ENCODE data around the gene DENND5A.

The DENND5A gene

DNA sequence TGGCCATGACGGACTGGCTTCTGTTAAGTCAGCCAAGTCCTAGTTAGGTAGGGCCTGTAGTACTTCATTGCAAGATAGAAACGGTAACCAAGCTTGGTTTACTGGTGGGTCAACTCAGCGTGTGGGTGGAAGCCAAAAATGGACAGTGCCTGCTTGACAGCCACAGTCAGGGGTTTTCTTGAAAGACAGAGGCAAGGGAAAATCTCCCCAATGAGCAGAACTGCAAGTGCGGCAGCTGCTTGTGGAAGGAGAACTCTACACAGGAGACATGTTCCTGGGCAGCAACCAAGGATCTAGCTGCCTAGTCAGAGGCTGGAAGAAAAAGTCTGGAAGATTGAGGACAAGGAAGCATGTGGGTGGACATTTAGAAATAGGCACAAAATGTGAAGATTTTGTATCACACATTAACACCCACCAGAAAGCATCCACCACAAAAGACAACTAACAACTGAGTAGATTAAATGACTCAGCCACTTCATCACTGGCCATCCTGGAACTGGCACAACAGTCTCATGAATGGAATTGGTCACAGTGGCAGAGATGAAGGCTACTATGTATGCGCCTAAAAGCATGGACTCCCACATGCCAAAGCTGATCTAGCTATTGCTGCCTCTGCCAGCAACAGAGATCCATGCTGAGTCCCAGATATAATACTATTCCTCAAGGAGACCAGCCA, 132.8 kb downstream of the DENND5A start:
- Histone ChIP-seq H4K20me1 (ENCODE audit: control insufficient read depth, insufficient read depth, low read depth, low read length) (no peaks in the 10 kb centered on the region), H3F3A (ENCODE audit: control insufficient read depth, insufficient read depth) (no peaks in the 10 kb centered on the region), H3K9me3 (ENCODE audit: control insufficient read depth, insufficient read depth, low read length) (no peaks in the 10 kb centered on the region), H3K9me2 (replicated peaks; ENCODE audit: control insufficient read depth, low read length) (no peaks in the 10 kb centered on the region), H3K27me3 (ENCODE audit: control insufficient read depth, low read length) (0 out of 2 replicates have a peak, but pooled peaks cover 3% of the 10 kb centered on the region), H3K4me1 (ENCODE audit: control insufficient read depth, low read length) (peaks cover 5% of the 10 kb centered on the region), H3K27ac (ENCODE audit: low read depth, low read length) (no peak overlapping the region), H3K79me2 (ENCODE audit: control insufficient read depth, low read length) (no peaks in the 10 kb centered on the region), H3K36me3 (ENCODE audit: control insufficient read depth, low read length) (no peaks in the 10 kb centered on the region), H3K4me2 (ENCODE audit: low read length) (no peak overlapping the region), H3K4me3 (ENCODE audit: low read length) (no peak overlapping the region)
- TF ChIP-seq EZH2phosphoT487 (IDR thresholded peaks at IDR 0.05; ENCODE audit: borderline replicate concordance, low read length), result no peak
- TF ChIP-seq CTCF (IDR thresholded peaks at IDR 0.05; ENCODE audit: low read depth, low read length, poor library complexity, severe bottlenecking), result no peak

DNA sequence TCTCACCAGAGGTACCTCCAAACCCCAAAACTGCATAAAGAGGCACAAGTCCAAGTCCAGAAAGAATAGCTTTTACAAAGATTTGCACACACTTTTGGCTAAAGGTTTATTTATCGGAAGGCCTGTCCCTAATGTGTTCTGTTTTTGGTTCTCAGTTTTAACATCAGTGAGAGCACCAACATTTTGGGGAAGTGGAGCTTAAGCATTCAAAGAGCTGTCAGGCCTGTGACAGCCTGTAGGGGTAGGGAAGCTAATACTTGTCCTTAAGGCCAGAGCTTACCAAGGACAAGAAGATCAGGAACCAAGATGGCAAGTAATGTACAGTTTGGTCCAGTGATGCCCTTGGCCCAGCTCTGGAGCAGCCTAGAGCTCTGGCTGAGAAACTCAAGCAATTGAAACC, 134.9 kb downstream of the DENND5A start:
- no peak overlapping the region for H3K4me2 ChIP-seq (ENCODE audit: low read length)
- H3K4me1 ChIP-seq (ENCODE audit: control insufficient read depth, low read length), result peaks cover 5% of the 10 kb centered on the region
- H3K4me3 ChIP-seq (ENCODE audit: low read length), result no peak overlapping the region
- H3K27me3 ChIP-seq (ENCODE audit: control insufficient read depth, low read length), result 0 out of 2 replicates have a peak, but pooled peaks cover 3% of the 10 kb centered on the region
- H4K20me1 ChIP-seq (ENCODE audit: control insufficient read depth, insufficient read depth, low read depth, low read length), result no peaks in the 10 kb centered on the region
- no peaks in the 10 kb centered on the region for H3K79me2 ChIP-seq (ENCODE audit: control insufficient read depth, low read length)
- no peak for TF ChIP-seq EZH2phosphoT487 (IDR thresholded peaks at IDR 0.05; ENCODE audit: borderline replicate concordance, low read length)
- TF ChIP-seq CTCF (IDR thresholded peaks at IDR 0.05; ENCODE audit: low read depth, low read length, poor library complexity, severe bottlenecking), result no peak
- H3K9me2 ChIP-seq (replicated peaks; ENCODE audit: control insufficient read depth, low read length), result no peaks in the 10 kb centered on the region
- no peak overlapping the region for H3K27ac ChIP-seq (ENCODE audit: low read depth, low read length)
- H3F3A ChIP-seq (ENCODE audit: control insufficient read depth, insufficient read depth), result no peaks in the 10 kb centered on the region
- H3K36me3 ChIP-seq (ENCODE audit: control insufficient read depth, low read length), result no peaks in the 10 kb centered on the region
- no peaks in the 10 kb centered on the region for H3K9me3 ChIP-seq (ENCODE audit: control insufficient read depth, insufficient read depth, low read length)

GRCh38 chr11:9126636-9127035, 138.5 kb downstream of the DENND5A start:
- Histone ChIP-seq H3K4me2 (ENCODE audit: low read length) (no peak overlapping the region), H3K36me3 (ENCODE audit: control insufficient read depth, low read length) (no peaks in the 10 kb centered on the region), H3K9me2 (replicated peaks; ENCODE audit: control insufficient read depth, low read length) (no peaks in the 10 kb centered on the region)

More at GRCh38 chr11:9126636-9127035, 138.5 kb downstream of the DENND5A start:
- Histone ChIP-seq H3K9me3 (ENCODE audit: control insufficient read depth, insufficient read depth, low read length) (peaks cover 2% of the 10 kb centered on the region; the same call in 1 of the 2 replicates), H3K4me3 (ENCODE audit: low read length) (no peak overlapping the region), H3K27ac (ENCODE audit: low read depth, low read length) (no peak overlapping the region), H3K79me2 (ENCODE audit: control insufficient read depth, low read length) (no peaks in the 10 kb centered on the region), H3K4me1 (ENCODE audit: control insufficient read depth, low read length) (peaks cover 16% of the 10 kb centered on the region), H3K27me3 (ENCODE audit: control insufficient read depth, low read length) (peaks cover 6% of the 10 kb centered on the region), H4K20me1 (ENCODE audit: control insufficient read depth, insufficient read depth, low read depth, low read length) (no peaks in the 10 kb centered on the region), H3F3A (ENCODE audit: control insufficient read depth, insufficient read depth) (no peaks in the 10 kb centered on the region)
- TF ChIP-seq EZH2phosphoT487 (IDR thresholded peaks at IDR 0.05; ENCODE audit: borderline replicate concordance, low read length), result no peak
- no peak for TF ChIP-seq CTCF (IDR thresholded peaks at IDR 0.05; ENCODE audit: low read depth, low read length, poor library complexity, severe bottlenecking)

Data from DOHH2 (cell line).